Stimulated activated memory B cell treated with anti-CD40 and anti-IgM and Interleukin-4, amounts not matched to agents 10 μg/mL and 1 μg/mL and 100 μg/mL, for 72 hours (primary cell): ENCODE measurements around the gene SBF2.

Experiments
- ATAC-seq: fragments of 150-1000 bp; cut with Tn5 transposase; 2 replicates; pipeline ENCODE4 v1.10.0; 2021
- H3K27ac Mint-ChIP-seq: one replicate; pipeline ENCODE4 v1.8.0; 2022; ENCODE audit warnings: mild to moderate bottlenecking, mixed read lengths
- H3K27me3 Mint-ChIP-seq: one replicate; pipeline ENCODE4 v1.8.0; 2022; ENCODE audit warnings: mixed read lengths
- H3K36me3 Mint-ChIP-seq: one replicate; pipeline ENCODE4 v1.8.0; 2022; ENCODE audit warnings: mixed read lengths
- H3K4me1 Mint-ChIP-seq: one replicate; pipeline ENCODE4 v1.8.0; 2022; ENCODE audit warnings: mixed read lengths
- H3K4me3 Mint-ChIP-seq: one replicate; pipeline ENCODE4 v1.8.0; 2022; ENCODE audit warnings: mild to moderate bottlenecking, moderate library complexity, mixed read lengths
- H3K9me3 Mint-ChIP-seq: one replicate; pipeline ENCODE4 v1.8.0; 2022; ENCODE audit warnings: mixed read lengths

The SBF2 gene

GRCh38 chr11:10080138-10080537 lies 213.9 kb downstream of the SBF2 start:
- no peak for ATAC-seq
- peaks cover 33% of the 10 kb centered on the region for H3K36me3 Mint-ChIP-seq
- H3K4me1 Mint-ChIP-seq, result peaks cover 5% of the 10 kb centered on the region
- no peak overlapping the region for H3K27ac Mint-ChIP-seq
- H3K4me3 Mint-ChIP-seq, result no peak overlapping the region
- peaks cover 19% of the 10 kb centered on the region for H3K9me3 Mint-ChIP-seq
- no peaks in the 10 kb centered on the region for H3K27me3 Mint-ChIP-seq

- Mint-ChIP-seq H3K36me3 (peaks cover 11% of the 10 kb centered on the region), H3K27me3 (no peaks in the 10 kb centered on the region), H3K4me1 (peaks cover 5% of the 10 kb centered on the region), H3K9me3 (peaks cover 6% of the 10 kb centered on the region), H3K27ac (no peak overlapping the region), H3K4me3 (no peak overlapping the region)
- ATAC-seq, result peak; percentile 43
These were observed 217.4 kb downstream of the SBF2 start for GRCh38 chr11:10076458-10077141.

- Mint-ChIP-seq H3K9me3 (peaks cover 11% of the 10 kb centered on the region), H3K36me3 (peaks cover 7% of the 10 kb centered on the region), H3K27me3 (no peaks in the 10 kb centered on the region), H3K4me1 (peaks cover 5% of the 10 kb centered on the region), H3K27ac (no peak overlapping the region), H3K4me3 (no peak overlapping the region)
- ATAC-seq, result no peak
These were observed 218.9 kb downstream of the SBF2 start for GRCh38 chr11:10075141-10075540.

GRCh38 chr11:10072841-10073240 lies 221.2 kb downstream of the SBF2 start:
- Mint-ChIP-seq H3K9me3 (peaks cover 7% of the 10 kb centered on the region), H3K36me3 (no peaks in the 10 kb centered on the region), H3K4me1 (peaks cover 5% of the 10 kb centered on the region), H3K27me3 (no peaks in the 10 kb centered on the region), H3K27ac (no peak overlapping the region), H3K4me3 (no peak overlapping the region)
- no peak for ATAC-seq

DNA sequence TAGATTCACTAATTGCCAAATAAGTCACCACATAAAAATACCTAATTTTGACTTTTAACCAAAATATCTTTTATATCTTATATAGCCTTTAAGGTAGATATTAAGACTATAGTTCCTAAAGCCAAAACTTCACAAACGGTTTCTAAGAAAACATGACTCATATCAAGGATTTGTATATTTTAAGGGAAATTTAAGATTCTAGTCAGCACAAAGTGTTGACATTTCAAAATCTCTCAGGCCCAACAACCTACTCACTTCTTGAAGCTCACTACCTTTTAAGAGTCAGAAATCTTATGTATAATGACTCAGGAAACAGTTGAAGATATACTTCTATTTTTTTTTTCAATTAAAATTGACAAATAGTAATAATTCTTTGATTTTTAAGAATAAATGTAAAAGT lies 221.9 kb downstream of the SBF2 start:
- Mint-ChIP-seq H3K36me3 (no peaks in the 10 kb centered on the region), H3K4me1 (peaks cover 6% of the 10 kb centered on the region), H3K27me3 (no peaks in the 10 kb centered on the region), H3K9me3 (peaks cover 7% of the 10 kb centered on the region), H3K27ac (no peak overlapping the region), H3K4me3 (no peak overlapping the region)
- no peak for ATAC-seq

DNA sequence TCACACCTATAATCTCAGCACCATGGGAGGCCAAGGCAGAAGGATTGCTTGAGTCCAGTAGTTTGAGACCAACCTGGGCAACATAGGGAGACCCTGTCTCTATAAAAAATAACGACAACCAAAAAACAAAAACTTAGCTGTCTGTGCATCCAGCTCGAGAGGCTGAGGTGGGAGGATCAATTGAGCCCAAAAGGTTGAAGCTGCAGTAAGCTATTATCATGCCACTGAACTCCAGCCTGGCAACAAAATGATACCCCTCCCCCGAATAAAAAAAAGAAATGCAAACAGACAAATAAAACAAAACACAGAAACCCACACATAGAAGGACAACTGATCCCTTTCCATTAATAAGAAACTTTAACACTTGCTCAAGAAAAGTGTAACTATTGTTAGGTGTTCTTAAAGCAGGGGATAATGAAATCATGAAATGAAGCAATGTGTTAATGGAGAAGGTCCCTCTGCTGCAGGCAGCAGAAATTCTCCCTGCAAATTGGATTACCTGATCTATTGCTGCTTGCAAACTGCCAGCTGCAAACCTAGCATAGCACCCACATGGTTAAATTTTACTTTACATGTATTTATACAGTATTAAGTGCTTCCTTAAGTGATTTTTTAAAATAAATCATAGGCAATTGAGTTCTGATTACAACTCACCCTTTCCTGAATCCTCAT lies 226.3 kb downstream of the SBF2 start:
- no peak overlapping the region for H3K4me3 Mint-ChIP-seq
- no peaks in the 10 kb centered on the region for H3K27me3 Mint-ChIP-seq
- peaks cover 23% of the 10 kb centered on the region for H3K4me1 Mint-ChIP-seq
- no peak overlapping the region for H3K27ac Mint-ChIP-seq
- H3K9me3 Mint-ChIP-seq, result peaks cover 11% of the 10 kb centered on the region
- H3K36me3 Mint-ChIP-seq, result no peaks in the 10 kb centered on the region
- no peak for ATAC-seq

- Mint-ChIP-seq H3K36me3 (peaks cover 8% of the 10 kb centered on the region), H3K9me3 (peaks cover 22% of the 10 kb centered on the region), H3K27me3 (no peaks in the 10 kb centered on the region), H3K4me3 (no peak overlapping the region), H3K27ac (no peak overlapping the region), H3K4me1 (peaks cover 36% of the 10 kb centered on the region)
- no peak for ATAC-seq
These were observed 227.6 kb downstream of the SBF2 start for GRCh38 chr11:10066441-10066840.

- no peak for ATAC-seq
- H3K27me3 Mint-ChIP-seq, result no peaks in the 10 kb centered on the region
- peaks cover 39% of the 10 kb centered on the region for H3K4me1 Mint-ChIP-seq
- H3K36me3 Mint-ChIP-seq, result peaks cover 19% of the 10 kb centered on the region
- H3K27ac Mint-ChIP-seq, result no peak overlapping the region
- peaks cover 25% of the 10 kb centered on the region for H3K9me3 Mint-ChIP-seq
- H3K4me3 Mint-ChIP-seq, result no peak overlapping the region
These were observed 229.2 kb downstream of the SBF2 start for GRCh38 chr11:10064828-10065227.

GRCh38 chr11:10058356-10058755 lies 235.7 kb downstream of the SBF2 start:
- peaks cover 23% of the 10 kb centered on the region for H3K4me1 Mint-ChIP-seq
- peaks cover 47% of the 10 kb centered on the region for H3K36me3 Mint-ChIP-seq
- ATAC-seq, result no peak
- no peak overlapping the region for H3K27ac Mint-ChIP-seq
- peaks cover 41% of the 10 kb centered on the region for H3K9me3 Mint-ChIP-seq
- H3K4me3 Mint-ChIP-seq, result no peak overlapping the region
- no peaks in the 10 kb centered on the region for H3K27me3 Mint-ChIP-seq

GRCh38 chr11:10051868-10052586 lies 242.0 kb downstream of the SBF2 start:
- Mint-ChIP-seq H3K36me3 (peaks cover 5% of the 10 kb centered on the region), H3K4me1 (peaks cover 5% of the 10 kb centered on the region), H3K9me3 (no peaks in the 10 kb centered on the region), H3K4me3 (no peak overlapping the region), H3K27ac (no peak overlapping the region), H3K27me3 (no peaks in the 10 kb centered on the region)
- no peak for ATAC-seq

DNA sequence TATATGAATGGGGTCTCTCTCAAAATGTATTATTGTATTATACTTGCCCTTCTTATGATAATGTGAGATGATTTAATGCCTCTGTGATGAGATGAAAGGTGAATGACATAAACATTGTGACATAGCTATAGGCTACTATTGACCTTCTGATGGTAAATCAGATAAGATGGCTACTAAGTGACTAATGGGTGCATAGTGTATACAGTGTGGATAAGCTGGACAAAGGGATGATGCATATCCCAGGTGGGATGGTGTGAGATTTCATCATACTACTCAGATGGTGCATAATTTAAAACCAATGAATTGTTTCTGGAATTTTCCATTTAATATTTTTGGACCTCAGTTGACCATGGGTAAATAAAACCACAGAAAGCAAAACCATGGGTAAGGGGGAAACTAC lies 243.5 kb downstream of the SBF2 start:
- H3K27me3 Mint-ChIP-seq, result no peaks in the 10 kb centered on the region
- no peaks in the 10 kb centered on the region for H3K9me3 Mint-ChIP-seq
- no peak for ATAC-seq
- H3K36me3 Mint-ChIP-seq, result no peaks in the 10 kb centered on the region
- H3K27ac Mint-ChIP-seq, result no peak overlapping the region
- peaks cover 5% of the 10 kb centered on the region for H3K4me1 Mint-ChIP-seq
- no peak overlapping the region for H3K4me3 Mint-ChIP-seq

DNA sequence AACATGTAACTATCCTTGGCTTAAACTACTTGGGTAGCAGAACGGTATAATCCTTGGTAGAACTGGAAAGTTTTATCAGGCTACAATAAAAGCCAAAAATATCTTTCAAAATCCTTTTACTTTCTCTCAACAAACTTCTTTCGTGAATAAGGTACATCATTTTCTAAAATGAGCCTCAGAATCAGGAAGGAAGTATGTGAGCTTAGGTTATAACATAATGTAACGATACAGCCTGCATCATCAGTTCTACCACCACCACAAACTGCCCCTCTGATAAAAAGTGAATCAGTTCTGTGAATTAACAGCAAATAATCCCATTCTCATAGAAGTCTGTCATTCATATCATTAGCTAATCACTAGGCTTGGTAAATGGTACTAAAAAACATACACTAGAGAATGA lies 244.3 kb downstream of the SBF2 start:
- no peak for ATAC-seq
- H3K4me3 Mint-ChIP-seq, result no peak overlapping the region
- peaks cover under 1% of the 10 kb centered on the region for H3K9me3 Mint-ChIP-seq
- no peaks in the 10 kb centered on the region for H3K36me3 Mint-ChIP-seq
- H3K27me3 Mint-ChIP-seq, result no peaks in the 10 kb centered on the region
- peaks cover 5% of the 10 kb centered on the region for H3K4me1 Mint-ChIP-seq
- no peak overlapping the region for H3K27ac Mint-ChIP-seq

DNA sequence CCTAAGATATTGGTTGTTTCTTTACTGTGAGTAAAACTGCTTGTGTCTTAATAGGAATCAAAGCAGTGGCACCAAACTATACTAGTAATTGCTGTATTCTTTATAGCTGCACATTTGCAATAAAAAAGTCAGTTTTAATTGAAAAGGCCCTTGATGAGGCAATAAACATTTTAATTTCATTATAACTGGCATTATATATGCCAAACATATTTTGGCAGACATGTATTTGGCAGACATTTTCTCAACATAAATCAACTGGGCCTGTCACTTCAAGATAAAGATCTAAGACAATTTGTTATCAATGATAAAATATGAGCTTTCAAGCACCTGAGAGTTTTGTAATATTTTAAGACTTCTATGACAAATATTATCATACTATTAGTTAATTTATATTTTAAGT lies 245.7 kb downstream of the SBF2 start:
- no peak overlapping the region for H3K4me3 Mint-ChIP-seq
- no peaks in the 10 kb centered on the region for H3K4me1 Mint-ChIP-seq
- H3K27ac Mint-ChIP-seq, result no peak overlapping the region
- no peaks in the 10 kb centered on the region for H3K36me3 Mint-ChIP-seq
- no peaks in the 10 kb centered on the region for H3K27me3 Mint-ChIP-seq
- no peak for ATAC-seq
- peaks cover 6% of the 10 kb centered on the region for H3K9me3 Mint-ChIP-seq

- H3K4me1 Mint-ChIP-seq, result no peaks in the 10 kb centered on the region
These were observed 249.4 kb downstream of the SBF2 start for GRCh38 chr11:10044618-10045017.

GRCh38 chr11:10042699-10043098 lies 251.3 kb downstream of the SBF2 start:
- Mint-ChIP-seq H3K4me3 (no peak overlapping the region), H3K36me3 (peaks cover 20% of the 10 kb centered on the region), H3K27ac (no peak overlapping the region), H3K27me3 (no peaks in the 10 kb centered on the region), H3K4me1 (no peaks in the 10 kb centered on the region), H3K9me3 (peaks cover 6% of the 10 kb centered on the region)
- ATAC-seq, result no peak

More at GRCh38 chr11:10044618-10045017, 249.4 kb downstream of the SBF2 start:
- no peaks in the 10 kb centered on the region for H3K27me3 Mint-ChIP-seq
- no peak for ATAC-seq
- peaks cover 20% of the 10 kb centered on the region for H3K36me3 Mint-ChIP-seq
- H3K4me3 Mint-ChIP-seq, result no peak overlapping the region
- no peak overlapping the region for H3K27ac Mint-ChIP-seq
- peaks cover 6% of the 10 kb centered on the region for H3K9me3 Mint-ChIP-seq
